Measurements from ENCODE around the gene CRYGS.

Gene CRYGS

GRCh38 chr3:186514296-186515002 is 29.7 kb downstream of the CRYGS start:
- Histone ChIP-seq H3K36me3 (ENCODE audit: control insufficient read depth, insufficient read depth, low read length) (no peaks in the 10 kb centered on the region), H2AFZ (no peak overlapping the region), H3K27ac (no peak overlapping the region), H3K4me3 (ENCODE audit: low read depth, low read length) (no peak overlapping the region), H3K4me2 (ENCODE audit: low read length) (no peak overlapping the region), H3K79me2 (no peaks in the 10 kb centered on the region), H3K9ac (no peak overlapping the region), H3K9me3 (ENCODE audit: control insufficient read depth, low read length) (no peaks in the 10 kb centered on the region), H3K4me1 (no peaks in the 10 kb centered on the region), H3K27me3 (ENCODE audit: control insufficient read depth, insufficient read depth, low read length) (peaks cover 3% of the 10 kb centered on the region)
- TF ChIP-seq CTCF (IDR thresholded peaks at IDR 0.05): no peak

GRCh38 chr3:186513386-186513785 is 30.8 kb downstream of the CRYGS start:
- no peaks in the 10 kb centered on the region for H3K9me3 ChIP-seq (ENCODE audit: control insufficient read depth, low read length)
- no peak overlapping the region for H3K9ac ChIP-seq
- TF ChIP-seq CTCF (IDR thresholded peaks at IDR 0.05): no peak
- no peak overlapping the region for H3K4me3 ChIP-seq (ENCODE audit: low read depth, low read length)
- H3K79me2 ChIP-seq: no peaks in the 10 kb centered on the region
- peaks cover 3% of the 10 kb centered on the region for H3K27me3 ChIP-seq (ENCODE audit: control insufficient read depth, insufficient read depth, low read length)
- H3K36me3 ChIP-seq (ENCODE audit: control insufficient read depth, insufficient read depth, low read length): no peaks in the 10 kb centered on the region
- no peak overlapping the region for H3K27ac ChIP-seq
- H3K4me2 ChIP-seq (ENCODE audit: low read length): no peak overlapping the region
- H3K4me1 ChIP-seq: no peaks in the 10 kb centered on the region
- no peak overlapping the region for H2AFZ ChIP-seq

GRCh38 chr3:186512570-186513302 is 31.4 kb downstream of the CRYGS start:
- Histone ChIP-seq H3K36me3 (ENCODE audit: control insufficient read depth, insufficient read depth, low read length) (no peaks in the 10 kb centered on the region), H3K27ac (no peak overlapping the region), H3K4me1 (no peaks in the 10 kb centered on the region), H3K9ac (no peak overlapping the region), H3K27me3 (ENCODE audit: control insufficient read depth, insufficient read depth, low read length) (peaks cover 3% of the 10 kb centered on the region), H3K79me2 (no peaks in the 10 kb centered on the region), H2AFZ (no peak overlapping the region), H3K4me3 (ENCODE audit: low read depth, low read length) (no peak overlapping the region), H3K4me2 (ENCODE audit: low read length) (no peak overlapping the region), H3K9me3 (ENCODE audit: control insufficient read depth, low read length) (no peaks in the 10 kb centered on the region)
- no peak for TF ChIP-seq CTCF (IDR thresholded peaks at IDR 0.05)

- Histone ChIP-seq H3K4me3 (ENCODE audit: low read depth, low read length) (no peak overlapping the region), H3K9ac (no peak overlapping the region), H3K4me2 (ENCODE audit: low read length) (no peak overlapping the region), H3K27me3 (ENCODE audit: control insufficient read depth, insufficient read depth, low read length) (peaks cover 3% of the 10 kb centered on the region), H3K36me3 (ENCODE audit: control insufficient read depth, insufficient read depth, low read length) (no peaks in the 10 kb centered on the region), H2AFZ (no peak overlapping the region), H3K79me2 (no peaks in the 10 kb centered on the region), H3K9me3 (ENCODE audit: control insufficient read depth, low read length) (no peaks in the 10 kb centered on the region), H3K27ac (no peak overlapping the region), H3K4me1 (no peaks in the 10 kb centered on the region)
- no peak for TF ChIP-seq CTCF (IDR thresholded peaks at IDR 0.05)
Observed at GRCh38 chr3:186511702-186512101, 32.5 kb downstream of the CRYGS start.

All from parathyroid adenoma (tissue), 2 donors.